AG04450 (cell line): ENCODE data around the gene FGF1. TPM values are rescaled to one million over a fixed set of nuclear protein-coding genes. Genes with fewer than 3 reads are reported as not detected.

ENCODE experiments used
- CTCF ChIA-PET: fragments of 300-600, 350-600 bp; formaldehyde crosslinking; extraction: SDS; loops from one replicate; lab custom pipeline; 2022; ENCODE audit warnings: antibody characterized with exemption, inconsistent platforms; lab: Charles Lee
- POLR2A ChIA-PET: fragments of 350-600 bp; formaldehyde crosslinking; extraction: SDS; loops from one replicate; lab custom pipeline; 2021; ENCODE audit warnings: antibody characterized with exemption, inconsistent platforms; lab: Yijun Ruan, JAX
- DNase-seq: peaks from one replicate; pipeline ENCODE4 v3.0.0-alpha.2; 2011; ENCODE audit warnings: low read depth, low spot score
- H3K27ac ChIP-seq: one replicate; pipeline ENCODE4 v1.5.1; 2012; ENCODE audit warnings: low read depth, low read length, control low read depth
- H3K27me3 ChIP-seq: one replicate; pipeline ENCODE4 v1.6.0; 2012; ENCODE audit warnings: low read length; ENCODE audit not compliant: control insufficient read depth, insufficient read depth
- H3K4me3 ChIP-seq: 2 replicates; pipeline ENCODE4 v1.5.1; 2011; ENCODE audit warnings: mild to moderate bottlenecking, low read depth, low read length, control low read depth
- H3K9me3 ChIP-seq: 2 replicates; pipeline ENCODE4 v1.5.1; 2012; ENCODE audit warnings: low read length; ENCODE audit not compliant: control insufficient read depth, insufficient read depth
- polyA plus RNA-seq: library from polyadenylated mRNA; depleted of rRNA; stranded (reverse); fragments of >200 nt; gene quantifications from 2 replicates; pipeline ENCODE4 v1.2.3, GENCODE V29; 2011
- TF ChIP-seq, protein P1 (sequence below): IDR thresholded peaks from 2 replicates; pipeline ENCODE4 v1.5.1; 2011; ENCODE audit warnings: low read depth, low read length, control low read depth, inconsistent platforms

FGF1 gene
- polyA plus RNA-seq, 1 experiment: 5.9 TPM

DNA sequence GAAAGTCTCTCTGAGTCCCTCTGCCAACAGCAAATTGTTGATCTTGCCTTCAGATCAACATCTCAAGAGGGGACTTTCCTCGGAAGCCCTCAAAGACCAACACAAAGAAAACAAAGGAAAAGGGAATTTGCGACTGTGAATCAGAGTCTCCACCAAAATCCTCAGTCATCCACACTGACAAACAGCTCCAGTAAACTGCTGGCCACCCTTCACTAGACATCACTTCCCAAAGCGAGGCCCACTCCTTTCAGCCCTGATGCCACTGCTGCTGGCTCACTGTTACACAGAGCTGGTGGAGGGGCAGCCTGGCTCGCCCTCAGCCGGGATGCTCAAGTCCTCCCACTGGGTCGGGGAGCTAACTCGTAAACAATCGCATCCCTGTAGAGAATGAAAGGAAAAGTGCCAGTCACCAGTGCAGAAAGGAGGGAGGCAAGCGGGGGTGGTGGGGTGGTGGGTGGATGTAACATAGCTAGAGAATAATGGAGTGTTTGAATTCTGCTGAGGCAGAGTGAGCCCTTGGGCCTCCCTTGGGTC, 1.3 kb downstream of the FGF1 start:
- Histone ChIP-seq H3K4me3 (no peak overlapping the region), H3K9me3 (no peaks in the 10 kb centered on the region; the same call in 1 of the 2 replicates), H3K27ac (no peak overlapping the region), H3K27me3 (no peaks in the 10 kb centered on the region)
- no peak for DNase-seq
- CTCF ChIA-PET: interaction anchor here (0.9 to 4.1 kb wide), 4 partner anchors 14 to 715 kb away, joined by 3 to 36 read pairs (median 6); partner anchors contain the start of gene RNF14
- POLR2A ChIA-PET: no interaction called here
- TF ChIP-seq, protein P1, sequence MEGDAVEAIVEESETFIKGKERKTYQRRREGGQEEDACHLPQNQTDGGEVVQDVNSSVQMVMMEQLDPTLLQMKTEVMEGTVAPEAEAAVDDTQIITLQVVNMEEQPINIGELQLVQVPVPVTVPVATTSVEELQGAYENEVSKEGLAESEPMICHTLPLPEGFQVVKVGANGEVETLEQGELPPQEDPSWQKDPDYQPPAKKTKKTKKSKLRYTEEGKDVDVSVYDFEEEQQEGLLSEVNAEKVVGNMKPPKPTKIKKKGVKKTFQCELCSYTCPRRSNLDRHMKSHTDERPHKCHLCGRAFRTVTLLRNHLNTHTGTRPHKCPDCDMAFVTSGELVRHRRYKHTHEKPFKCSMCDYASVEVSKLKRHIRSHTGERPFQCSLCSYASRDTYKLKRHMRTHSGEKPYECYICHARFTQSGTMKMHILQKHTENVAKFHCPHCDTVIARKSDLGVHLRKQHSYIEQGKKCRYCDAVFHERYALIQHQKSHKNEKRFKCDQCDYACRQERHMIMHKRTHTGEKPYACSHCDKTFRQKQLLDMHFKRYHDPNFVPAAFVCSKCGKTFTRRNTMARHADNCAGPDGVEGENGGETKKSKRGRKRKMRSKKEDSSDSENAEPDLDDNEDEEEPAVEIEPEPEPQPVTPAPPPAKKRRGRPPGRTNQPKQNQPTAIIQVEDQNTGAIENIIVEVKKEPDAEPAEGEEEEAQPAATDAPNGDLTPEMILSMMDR: no peak

- TF ChIP-seq, protein P1: no peak
- POLR2A ChIA-PET: no interaction called here
- CTCF ChIA-PET: interaction anchor here (0.7 to 4.1 kb wide), 5 partner anchors 14 to 532 kb away, joined by 4 to 36 read pairs (median 9); no protein-coding TSS in a partner anchor
- Histone ChIP-seq H3K4me3 (no peak overlapping the region), H3K27me3 (no peaks in the 10 kb centered on the region), H3K27ac (no peak overlapping the region), H3K9me3 (no peaks in the 10 kb centered on the region; the same call in 1 of the 2 replicates)
- DNase-seq: no peak
Measured at GRCh38 chr5:142683881-142684505, 1.9 kb downstream of the FGF1 start.

GRCh38 chr5:142683116-142683515, 2.8 kb downstream of the FGF1 start:
- ChIA-PET CTCF (interaction anchor here (0.7 to 2.6 kb wide), 2 partner anchors 31 to 531 kb away, joined by 7 to 20 read pairs; no protein-coding TSS in a partner anchor), POLR2A (no interaction called here)
- Histone ChIP-seq H3K27ac (no peak overlapping the region), H3K4me3 (no peak overlapping the region), H3K27me3 (peaks cover 2% of the 10 kb centered on the region), H3K9me3 (no peaks in the 10 kb centered on the region; the same call in 1 of the 2 replicates)
- no peak for DNase-seq
- TF ChIP-seq, protein P1: no peak

- POLR2A ChIA-PET: no interaction called here
- Histone ChIP-seq H3K27ac (no peak overlapping the region), H3K27me3 (peaks cover 2% of the 10 kb centered on the region), H3K4me3 (no peak overlapping the region), H3K9me3 (no peaks in the 10 kb centered on the region; the same call in 1 of the 2 replicates)
- no peak for DNase-seq
- CTCF ChIA-PET: interaction anchor here (1.1 to 2.6 kb wide), 3 partner anchors 11 to 33 kb away, joined by 3 to 20 read pairs (median 9); no protein-coding TSS in a partner anchor
- TF ChIP-seq, protein P1: no peak
Measured at GRCh38 chr5:142680605-142681259, 5.2 kb downstream of the FGF1 start.
